HepG2 (cell line): Measurements from ENCODE around the gene RPS27A. TPM values are rescaled to one million over a fixed set of nuclear protein-coding genes. Genes with fewer than 3 reads are reported as not detected.

Experiments used
- ARID3A ChIP-seq: IDR thresholded peaks from 2 replicates; pipeline ENCODE4 v1.6.1; 2012; ENCODE audit warnings: low read depth, low read length, improper control_type of control experiment
- CC2D1A ChIP-seq: sonication (generic); formaldehyde crosslinking; IDR thresholded peaks from 2 replicates; pipeline ENCODE4 v1.8.1; 2023; ENCODE audit warnings: mild to moderate bottlenecking, missing genetic modification reagents
- GABPA ChIP-seq, 2 experiments: IDR thresholded peaks; 2 replicates each; pipeline ENCODE4 v1.6.1; 2011 to 2016; ENCODE audit warnings: low read depth in 2 of 2, low read length in 1 of 2, missing biosample characterization in 1 of 2, missing genetic modification characterization in 1 of 2
- GTF2F1 ChIP-seq: fragments of 150-350 bp; IDR thresholded peaks from 2 replicates; pipeline ENCODE4 v1.6.1; 2014; ENCODE audit warnings: low read length
- KDM5A ChIP-seq: fragments of 200-600 bp; sonication (generic); IDR thresholded peaks from 2 replicates; pipeline ENCODE4 v1.7.0; 2018; ENCODE audit warnings: antibody characterized with exemption, mild to moderate bottlenecking, low read length, borderline replicate concordance
- KLF13 ChIP-seq: sonication (generic); formaldehyde crosslinking; IDR thresholded peaks from 2 replicates; pipeline ENCODE4 v1.4.0; 2020; ENCODE audit warnings: mild to moderate bottlenecking, missing genetic modification reagents
- MBNL3 ChIP-seq: fragments of 250-450 bp; sonication (Bioruptor Pico); conservative IDR thresholded peaks from 2 replicates; pipeline ENCODE4 v1.8.0; 2022; ENCODE audit warnings: mild to moderate bottlenecking, inconsistent platforms
- MNT ChIP-seq: fragments of 450-650 bp; IDR thresholded peaks from 2 replicates; pipeline ENCODE4 v1.6.1; 2016
- RARA ChIP-seq: IDR thresholded peaks from 2 replicates; pipeline ENCODE4 v1.6.1; 2016; ENCODE audit warnings: missing genetic modification reagents, missing compliant biosample characterization
- RFX5 ChIP-seq: IDR thresholded peaks from 2 replicates; pipeline ENCODE4 v1.6.1; 2011; ENCODE audit warnings: low read depth, low read length, improper control_type of control experiment
- SMAD3 ChIP-seq: sonication (generic); formaldehyde crosslinking; IDR thresholded peaks from 2 replicates; pipeline ENCODE4 v1.4.0; 2020; ENCODE audit warnings: missing genetic modification reagents
- ZBTB25 ChIP-seq: IDR thresholded peaks from 2 replicates; pipeline ENCODE4 v1.6.1; 2018; ENCODE audit warnings: missing genetic modification reagents
- ZBTB8A ChIP-seq: sonication (generic); formaldehyde crosslinking; IDR thresholded peaks from 2 replicates; pipeline ENCODE4 v1.4.0; 2020; ENCODE audit warnings: mild to moderate bottlenecking, low read depth, missing genetic modification reagents, borderline replicate concordance
- ZFP36 ChIP-seq: fragments of 150-350 bp; IDR thresholded peaks from 2 replicates; pipeline ENCODE4 v1.6.1; 2018; ENCODE audit warnings: borderline replicate concordance, low read length, low read depth; ENCODE audit not compliant: partially characterized antibody
- ZFY ChIP-seq: sonication (generic); formaldehyde crosslinking; IDR thresholded peaks from 2 replicates; pipeline ENCODE4 v1.4.0; 2020; ENCODE audit warnings: missing genetic modification reagents
- ZGPAT ChIP-seq: IDR thresholded peaks from 2 replicates; pipeline ENCODE4 v1.6.1; 2016; ENCODE audit warnings: mild to moderate bottlenecking
- ZKSCAN5 ChIP-seq: sonication (generic); formaldehyde crosslinking; IDR thresholded peaks from 2 replicates; pipeline ENCODE4 v1.5.1; 2020; ENCODE audit warnings: mild to moderate bottlenecking, missing genetic modification reagents
- ZNF10 ChIP-seq: sonication (generic); formaldehyde crosslinking; IDR thresholded peaks from 2 replicates; pipeline ENCODE4 v1.4.0; 2020; ENCODE audit warnings: mild to moderate bottlenecking, low read depth, missing genetic modification reagents, borderline replicate concordance
- ZNF282 ChIP-seq: fragments of 450-650 bp; IDR thresholded peaks from 2 replicates; pipeline ENCODE4 v1.6.1; 2018; ENCODE audit not compliant: partially characterized antibody
- ZNF616 ChIP-seq: sonication (generic); formaldehyde crosslinking; IDR thresholded peaks from 2 replicates; pipeline ENCODE4 v1.5.0; 2020; ENCODE audit warnings: low read depth, mild to moderate bottlenecking, missing genetic modification reagents
- ZNF800 ChIP-seq: sonication (generic); formaldehyde crosslinking; IDR thresholded peaks from 2 replicates; pipeline ENCODE4 v1.4.0; 2020; ENCODE audit warnings: missing genetic modification reagents
- ZSCAN20 ChIP-seq: sonication (generic); formaldehyde crosslinking; IDR thresholded peaks from 2 replicates; pipeline ENCODE4 v1.4.0; 2020; ENCODE audit warnings: missing genetic modification reagents, mild to moderate bottlenecking, borderline replicate concordance
- polyA plus RNA-seq, 8 experiments: library from polyadenylated mRNA; depleted of rRNA in 3 of 8; stranded (reverse) in 7 of 8; unstranded in 1 of 8; fragments of >200 nt; fragmentation: Illumina TruSeq in 4 of 8; extraction: Trizol in 4 of 8; gene quantifications; 2 replicates each; pipeline versions ENCODE4 v1.2.1 to v1.2.3, GENCODE V29; 2011 to 2016; ENCODE audit warnings: low read depth in 4 of 8, missing spikeins in 1 of 8, mixed read lengths in 1 of 8; ENCODE audit not compliant: insufficient read depth in 1 of 8
- total RNA-seq, 5 experiments: library from RNA; depleted of rRNA; stranded (reverse); fragments of >200 nt; fragmentation: Illumina TruSeq; extraction: Trizol; gene quantifications; 2 replicates each; pipeline ENCODE4 v1.2.3, GENCODE V29; 2016; ENCODE audit warnings: low read depth in 1 of 5

Gene RPS27A
- total and polyA plus RNA-seq, 2 of the 13 experiments (the other 11 are each of a cell fraction or from before 2014, with no cell fraction given) = 2,779 to 3,269 TPM

- TF ChIP-seq ZNF10 (0 out of 2 replicates have a peak, but pooled peaks have one; percentile 88), ZFP36 (no peak), RFX5 (peak; percentile 23; the same call in 1 of the 2 replicates), KLF13 (CRISPR knock-in tag) (0 out of 2 replicates have a peak, but pooled peaks have one; percentile 81), GTF2F1 (peak; percentile 20; the same call in 1 of the 2 replicates), SMAD3 (CRISPR knock-in tag) (peak; percentile 100), KDM5A (peak; percentile 98), ZBTB8A (CRISPR knock-in tag) (peak; percentile 67; the same call in 1 of the 2 replicates), ARID3A (no peak; the same call in 1 of the 2 replicates), ZKSCAN5 (CRISPR knock-in tag) (no peak), ZNF616 (CRISPR knock-in tag) (peak; percentile 95), ZGPAT (CRISPR knock-in tag) (peak; percentile 100), ZNF282 (no peak), MNT (peak; percentile 56), MBNL3 (CRISPR knock-in tag) (no peak), ZNF800 (CRISPR knock-in tag) (peak; percentile 92), CC2D1A (CRISPR knock-in tag) (no peak), ZFY (CRISPR knock-in tag) (peak; percentile 92), ZSCAN20 (CRISPR knock-in tag) (peak; percentile 92), ZBTB25 (peak; percentile 98), RARA (CRISPR knock-in tag) (peak; percentile 76), GABPA (IDR thresholded peaks at IDR 0.05; ENCODE audit: low read depth, low read length) (peak; percentile 100), GABPA (CRISPR knock-in tag; IDR thresholded peaks at IDR 0.05; ENCODE audit: low read depth) (peak; percentile 100)
Observed at GRCh38 chr2:55268907-55269644, 36.6 kb downstream of the RPS27A start, which contains the start of gene MTIF2 (continued).
